ENCODE data around the gene DEPDC5. TPM values are rescaled to one million over a fixed set of nuclear protein-coding genes. Genes with fewer than 3 reads are reported as not detected.

Gene DEPDC5
- total RNA-seq, 1 donor from 2014 or later: 29.9 TPM

DNA sequence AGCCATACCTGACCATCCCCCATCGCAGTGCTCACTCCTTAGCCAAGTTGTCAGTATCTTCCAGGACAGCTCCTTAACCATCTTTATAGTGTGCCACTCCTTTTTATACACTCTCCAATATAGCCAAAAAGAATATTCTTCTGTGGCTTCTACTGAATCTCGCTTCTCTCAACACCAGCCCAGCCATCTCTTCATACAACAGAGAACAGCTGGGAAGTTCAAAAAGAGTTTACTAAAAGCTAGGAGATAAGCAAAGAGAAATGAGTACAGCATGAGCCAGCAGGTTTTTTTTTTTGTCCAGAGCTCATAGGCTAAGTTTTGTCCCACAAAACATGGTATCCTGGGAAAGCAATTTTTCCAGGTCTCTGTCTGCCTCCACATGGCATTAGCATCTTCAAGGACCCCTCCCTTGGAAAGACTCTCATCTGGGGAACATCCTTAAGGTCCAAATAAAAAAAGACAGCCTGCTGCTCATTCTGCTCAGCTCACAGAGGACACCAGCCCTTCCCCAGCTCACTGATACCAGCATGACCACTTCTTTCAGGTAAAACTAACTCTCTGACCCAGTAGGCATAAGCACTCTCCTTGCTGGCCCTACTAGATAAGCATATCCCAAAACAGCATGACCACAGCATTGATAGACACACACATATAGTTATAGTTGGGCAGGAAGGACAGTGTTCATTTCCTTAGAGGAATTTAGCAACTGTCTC lies 141.7 kb downstream of the DEPDC5 start:
- peak; percentile 66 for DNase-seq (ENCODE audit: low spot score)

GRCh38 chr22:31896472-31896871 lies 142.7 kb downstream of the DEPDC5 start:
- no peak for DNase-seq (ENCODE audit: low spot score)

GRCh38 chr22:31897842-31898805 lies 144.3 kb downstream of the DEPDC5 start:
- peak; percentile 26 for DNase-seq (ENCODE audit: low spot score)

DNA sequence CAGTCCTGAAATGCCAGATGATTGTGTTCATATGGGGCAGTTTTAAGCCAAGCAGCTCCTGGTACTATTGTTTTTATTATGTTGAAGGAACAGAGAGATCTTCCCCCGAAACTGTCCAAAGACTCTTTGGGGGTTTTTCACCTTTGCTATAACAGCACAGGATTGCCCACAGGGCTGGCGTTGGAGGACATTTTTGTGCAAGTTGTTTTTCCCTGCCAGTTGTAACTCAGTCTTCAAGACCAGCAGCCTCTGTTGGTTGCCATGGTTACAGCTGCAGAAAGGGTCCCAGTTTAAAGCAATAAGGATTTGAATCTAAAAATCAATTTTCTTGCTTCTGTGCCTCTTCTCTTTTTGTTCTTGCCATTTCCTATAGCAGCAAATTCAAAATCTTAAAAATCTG lies 145.1 kb downstream of the DEPDC5 start:
- no peak for DNase-seq (ENCODE audit: low spot score)

DNA sequence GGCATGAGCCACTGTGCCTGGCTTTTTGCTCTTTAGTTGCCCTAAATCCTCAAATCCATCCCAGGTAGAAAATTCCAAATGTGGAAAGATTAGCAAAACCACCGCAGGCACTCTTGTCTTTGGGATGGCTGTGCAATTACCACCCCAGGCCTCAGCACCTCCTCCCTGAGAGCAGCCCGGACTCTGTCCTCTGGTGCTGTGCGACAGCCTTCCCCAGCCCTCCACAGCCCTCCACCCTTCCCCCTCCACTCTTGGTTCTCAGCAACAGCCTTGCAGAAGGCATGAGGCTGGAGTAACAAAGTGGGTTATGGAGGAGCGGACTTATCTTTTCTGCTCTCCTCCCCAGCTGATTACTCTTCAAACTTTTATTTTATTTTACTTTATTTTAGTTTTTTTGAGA lies 145.8 kb downstream of the DEPDC5 start:
- no peak for DNase-seq (ENCODE audit: low spot score)

- no peak for DNase-seq (ENCODE audit: low spot score)
These were observed 147.7 kb downstream of the DEPDC5 start for GRCh38 chr22:31901388-31902137.

- DNase-seq (ENCODE audit: low spot score): no peak
These were observed 150.8 kb downstream of the DEPDC5 start for GRCh38 chr22:31904651-31905050.

GRCh38 chr22:31905356-31905755 lies 151.5 kb downstream of the DEPDC5 start:
- no peak for DNase-seq (ENCODE audit: low spot score)

DNA sequence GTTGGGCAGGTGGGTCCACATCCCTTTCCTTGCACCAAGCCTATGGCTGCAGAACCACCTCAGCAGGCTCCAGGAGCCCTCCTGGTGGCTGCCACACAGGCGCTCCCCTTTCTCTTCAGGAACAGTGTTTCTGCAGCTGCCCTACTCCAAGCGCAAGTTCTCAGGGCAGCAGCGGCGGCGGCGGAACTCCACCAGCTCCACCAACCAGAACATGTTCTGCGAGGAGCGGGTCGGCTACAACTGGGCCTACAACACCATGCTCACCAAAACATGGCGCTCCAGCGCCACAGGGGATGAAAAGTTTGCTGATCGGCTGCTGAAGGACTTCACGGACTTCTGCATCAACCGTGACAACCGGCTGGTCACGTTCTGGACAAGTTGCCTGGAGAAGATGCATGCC lies 152.3 kb downstream of the DEPDC5 start:
- DNase-seq (ENCODE audit: low spot score): no peak

DNA sequence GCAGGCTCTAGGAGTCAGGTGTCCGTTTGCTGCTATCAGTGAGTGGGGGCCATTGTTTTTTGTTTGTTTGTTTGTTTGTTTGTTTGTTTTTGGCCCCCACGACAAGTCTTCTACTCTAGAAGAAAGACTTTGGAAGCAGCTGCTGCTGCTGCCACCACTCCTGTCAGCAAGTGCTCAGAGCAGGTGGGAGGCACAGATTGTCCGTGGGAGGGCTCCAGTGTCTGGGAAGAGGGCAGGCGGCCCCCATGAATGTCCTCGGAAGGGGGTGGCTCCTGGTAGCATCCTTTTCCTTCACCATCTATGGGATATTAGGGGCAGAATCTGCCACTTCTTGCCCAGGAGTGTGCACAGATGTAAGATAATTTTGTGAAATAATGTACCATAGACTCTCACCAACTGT lies 152.8 kb downstream of the DEPDC5 start:
- no peak for DNase-seq (ENCODE audit: low spot score)

DNA sequence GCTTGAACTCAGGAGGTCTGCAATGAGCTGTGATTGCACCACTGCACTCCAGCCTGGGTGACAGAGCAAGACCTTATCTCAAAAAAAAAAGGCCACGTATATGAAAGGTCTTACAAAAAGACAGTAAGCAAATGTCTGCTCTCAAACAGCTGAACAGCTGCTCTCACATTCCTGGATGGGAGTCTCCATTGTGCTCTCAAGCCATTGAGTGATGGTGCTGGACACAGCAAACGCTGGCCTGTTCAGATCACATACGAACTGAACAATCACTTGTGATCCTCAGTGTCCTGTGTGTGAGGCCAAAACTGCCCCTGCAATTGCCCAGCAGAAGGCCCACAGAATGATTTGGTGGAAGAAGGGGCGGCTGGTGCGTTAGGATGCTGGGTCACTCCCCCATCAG lies 156.2 kb downstream of the DEPDC5 start:
- DNase-seq (ENCODE audit: low spot score): no peak

DNA sequence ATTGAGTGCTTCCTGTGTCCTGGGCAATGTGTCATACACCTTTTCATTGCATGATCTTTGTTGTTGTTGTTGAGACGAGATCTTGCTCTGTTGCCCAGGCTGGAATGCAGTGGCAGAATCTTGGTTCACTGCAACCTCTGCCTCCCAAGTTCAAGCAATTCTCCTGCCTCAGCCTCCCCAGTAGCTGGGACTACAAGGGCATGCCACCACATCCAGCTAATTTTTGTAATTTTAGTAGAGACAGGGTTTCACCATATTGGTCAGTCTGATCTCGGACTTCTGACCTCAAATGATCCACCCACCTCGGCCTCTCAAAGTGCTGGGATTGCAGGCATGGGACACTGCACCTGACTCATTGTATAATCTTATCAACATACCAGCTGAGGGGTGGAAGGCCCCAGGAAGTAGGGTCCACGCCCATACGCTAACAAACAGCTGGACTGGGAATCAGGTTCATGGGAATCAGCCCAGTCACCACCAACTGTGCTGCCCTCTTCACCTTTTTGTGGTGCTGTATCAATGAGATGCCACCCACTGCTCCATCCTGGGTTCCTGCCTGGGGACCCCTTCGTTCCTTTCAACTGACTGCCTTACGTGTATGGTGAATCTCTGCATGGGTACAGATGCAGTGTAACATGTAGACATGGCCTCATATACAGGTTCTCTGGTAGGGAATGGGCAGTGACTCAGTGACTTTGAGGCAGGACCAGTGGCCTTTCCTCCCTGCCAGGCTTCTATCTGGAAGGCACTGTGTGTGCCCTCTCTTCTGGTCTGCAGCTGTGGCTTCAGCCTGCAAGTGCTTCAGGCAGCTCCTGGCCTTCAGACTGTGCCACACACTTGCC lies 158.0 kb downstream of the DEPDC5 start:
- no peak for DNase-seq (ENCODE audit: low spot score)

GRCh38 chr22:31912407-31912743 lies 158.6 kb downstream of the DEPDC5 start:
- no peak for DNase-seq (ENCODE audit: low spot score)

DNA sequence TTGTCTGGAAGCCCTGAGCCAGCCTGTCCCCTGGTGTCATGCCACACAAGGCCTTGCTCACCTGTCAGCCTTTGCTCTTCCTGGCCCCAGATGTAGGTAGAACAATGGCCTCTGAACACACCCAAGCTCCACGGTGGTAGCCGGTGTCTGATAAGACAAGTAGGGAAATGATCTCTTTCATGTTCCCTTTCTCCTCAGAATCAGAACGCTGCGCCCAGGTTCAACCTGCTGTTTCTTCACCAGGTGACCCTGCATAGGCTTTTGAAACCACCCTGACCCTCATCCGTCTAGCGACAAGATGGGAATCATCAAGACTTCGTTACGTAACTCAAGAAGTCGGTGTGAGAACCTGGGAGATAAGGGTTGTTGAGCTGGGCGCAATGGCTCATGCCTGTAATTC lies 161.8 kb downstream of the DEPDC5 start:
- DNase-seq (ENCODE audit: low spot score): no peak

DNA sequence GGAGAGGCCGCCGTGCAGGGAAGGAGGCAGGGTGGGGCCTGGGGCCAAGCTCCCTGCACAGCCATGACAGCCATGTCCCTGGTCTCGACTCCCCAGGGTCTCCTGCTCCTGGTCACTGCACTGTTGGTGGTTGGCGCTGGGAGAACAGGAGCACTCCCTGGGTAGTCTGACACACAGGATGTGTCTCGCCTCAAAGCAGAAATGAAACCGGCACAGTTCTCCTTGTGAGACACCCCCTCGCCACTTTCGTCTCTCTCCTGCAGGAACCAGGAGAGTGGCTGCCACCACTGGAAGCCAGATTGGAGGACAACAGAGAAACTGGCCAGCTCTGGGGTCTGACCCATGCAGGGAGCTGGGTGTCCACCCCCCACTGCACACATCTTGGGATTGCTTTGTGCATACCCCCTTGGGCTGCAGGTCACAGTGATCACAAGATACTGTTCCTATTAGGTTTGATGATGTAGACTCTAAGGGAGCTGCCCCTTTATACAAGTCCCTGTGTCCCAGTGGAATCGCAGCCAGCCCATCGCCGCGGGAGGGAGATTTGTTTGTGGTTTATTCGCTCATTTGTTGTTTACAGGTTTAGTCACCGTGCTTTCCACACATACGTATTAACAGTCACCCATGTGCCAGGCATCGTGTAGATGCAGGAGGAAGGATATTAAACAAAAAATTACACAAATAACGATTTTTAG lies 163.6 kb downstream of the DEPDC5 start:
- DNase-seq (ENCODE audit: low spot score): peak; percentile 40

- no peak for DNase-seq (ENCODE audit: low spot score)
These were observed 165.9 kb downstream of the DEPDC5 start for GRCh38 chr22:31919730-31920129.

GRCh38 chr22:31920306-31920705 lies 166.5 kb downstream of the DEPDC5 start:
- DNase-seq (ENCODE audit: low spot score): no peak

DNA sequence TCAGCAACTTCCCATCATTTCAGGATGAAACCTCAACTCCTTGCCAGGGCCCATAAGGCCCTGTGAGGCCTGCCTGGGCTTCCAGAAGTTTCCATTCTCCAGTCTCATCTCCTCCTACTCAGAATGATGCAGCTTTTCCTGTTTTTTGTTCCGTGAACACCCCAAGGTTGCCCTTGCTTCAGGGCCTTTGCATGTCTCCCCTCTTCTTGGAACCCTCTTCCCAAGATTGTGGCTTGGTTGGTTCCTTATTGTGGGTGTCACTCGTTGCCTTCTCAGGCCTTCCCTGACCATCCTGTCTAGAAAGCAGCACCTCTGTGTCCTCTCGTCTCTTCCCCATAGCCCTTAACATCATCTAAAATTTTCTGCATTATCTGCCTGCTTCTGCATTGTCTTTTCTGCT lies 167.3 kb downstream of the DEPDC5 start:
- DNase-seq (ENCODE audit: low spot score): no peak

DNA sequence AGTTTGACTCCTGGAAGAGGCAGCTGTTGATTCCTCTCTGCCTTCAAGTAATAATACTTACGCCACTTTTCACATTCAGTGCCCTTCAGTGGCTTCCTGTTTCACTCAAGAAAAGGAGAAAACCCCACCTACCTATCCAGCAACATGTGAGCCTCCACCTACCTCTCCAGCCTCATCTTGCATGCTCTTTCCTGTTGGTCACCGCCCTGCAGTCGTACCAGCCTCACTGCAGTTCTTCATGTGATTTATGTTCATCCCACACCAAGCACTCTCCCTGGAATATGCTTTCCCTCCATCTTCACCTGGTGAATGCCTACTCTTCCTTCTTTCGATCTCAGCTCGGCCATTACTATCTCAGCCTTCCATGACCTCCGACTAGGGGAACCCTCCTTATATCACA lies 168.7 kb downstream of the DEPDC5 start:
- no peak for DNase-seq (ENCODE audit: low spot score)

GRCh38 chr22:31923136-31923535 lies 169.3 kb downstream of the DEPDC5 start:
- peak; percentile 57 for DNase-seq (ENCODE audit: low spot score)

DNA sequence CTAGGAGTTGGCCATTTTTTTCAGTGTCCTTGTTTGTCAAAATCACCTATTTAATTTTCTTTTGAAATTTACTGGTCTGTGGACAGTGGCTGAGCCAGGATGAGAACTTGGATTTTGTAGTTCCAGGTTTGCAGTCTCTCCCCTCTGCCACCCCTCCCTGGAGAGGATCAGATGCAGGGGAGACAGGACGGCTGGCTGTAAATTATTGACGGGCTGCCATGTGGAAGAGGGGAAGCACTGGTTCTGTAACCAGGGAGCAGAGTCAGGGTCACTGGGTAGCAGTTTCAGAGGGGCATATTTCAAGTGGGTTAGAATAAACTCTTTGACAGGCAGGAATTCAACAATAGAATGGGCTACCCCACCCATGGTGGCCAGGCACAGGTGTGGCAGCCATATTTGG lies 169.9 kb downstream of the DEPDC5 start:
- no peak for DNase-seq (ENCODE audit: low spot score)

Data from umbilical cord (tissue), 2 donors.